Testis (tissue), 2 donors: Measurements from ENCODE around the gene SH3GL2.

Source experiments
- POLR2A ChIP-seq: fragments of 450-650 bp; IDR thresholded peaks from one replicate; pipeline ENCODE4 v1.6.1; 2017; ENCODE audit warnings: antibody characterized with exemption, mild to moderate bottlenecking, moderate library complexity
- TF ChIP-seq, protein P1 (sequence below), 3 experiments: fragments of 450-650 bp in 2 of 3; fragments of 200-600 bp in 1 of 3; sonication (generic) in 1 of 3; IDR thresholded peaks; one replicate each; pipeline ENCODE4 v1.5.1; 2016 to 2019; ENCODE audit warnings: antibody characterized with exemption in 3 of 3, mild to moderate bottlenecking in 2 of 3, moderate library complexity in 1 of 3

DNA sequence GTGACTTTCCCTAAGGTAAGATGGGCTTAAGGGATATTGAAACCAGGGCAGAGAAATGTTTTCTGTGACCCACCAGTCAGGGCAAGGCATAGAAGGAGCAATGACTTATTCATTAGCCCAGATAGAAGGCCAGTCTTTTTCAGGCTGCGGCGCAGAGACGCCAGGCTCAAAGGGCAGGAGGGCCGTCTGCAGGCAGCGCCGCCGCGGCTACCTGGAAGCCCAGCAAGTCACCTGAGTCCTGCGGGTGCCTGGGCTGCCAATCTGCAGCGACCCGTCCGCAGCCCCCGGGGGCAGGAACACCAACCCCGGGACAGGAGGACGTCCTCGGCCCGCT is 322 bp upstream of the SH3GL2 start:
- no peak for TF ChIP-seq POLR2A
- TF ChIP-seq, protein P1, sequence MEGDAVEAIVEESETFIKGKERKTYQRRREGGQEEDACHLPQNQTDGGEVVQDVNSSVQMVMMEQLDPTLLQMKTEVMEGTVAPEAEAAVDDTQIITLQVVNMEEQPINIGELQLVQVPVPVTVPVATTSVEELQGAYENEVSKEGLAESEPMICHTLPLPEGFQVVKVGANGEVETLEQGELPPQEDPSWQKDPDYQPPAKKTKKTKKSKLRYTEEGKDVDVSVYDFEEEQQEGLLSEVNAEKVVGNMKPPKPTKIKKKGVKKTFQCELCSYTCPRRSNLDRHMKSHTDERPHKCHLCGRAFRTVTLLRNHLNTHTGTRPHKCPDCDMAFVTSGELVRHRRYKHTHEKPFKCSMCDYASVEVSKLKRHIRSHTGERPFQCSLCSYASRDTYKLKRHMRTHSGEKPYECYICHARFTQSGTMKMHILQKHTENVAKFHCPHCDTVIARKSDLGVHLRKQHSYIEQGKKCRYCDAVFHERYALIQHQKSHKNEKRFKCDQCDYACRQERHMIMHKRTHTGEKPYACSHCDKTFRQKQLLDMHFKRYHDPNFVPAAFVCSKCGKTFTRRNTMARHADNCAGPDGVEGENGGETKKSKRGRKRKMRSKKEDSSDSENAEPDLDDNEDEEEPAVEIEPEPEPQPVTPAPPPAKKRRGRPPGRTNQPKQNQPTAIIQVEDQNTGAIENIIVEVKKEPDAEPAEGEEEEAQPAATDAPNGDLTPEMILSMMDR (IDR thresholded peaks at IDR 0.05): no peak
